MCF 10A (cell line): ENCODE measurements around the gene EHMT1. TPM values are rescaled to one million over a fixed set of nuclear protein-coding genes. Genes with fewer than 3 reads are reported as not detected.
"Not testable (repeated sequence)": the region's sequence is repeated elsewhere in the genome, so short reads cannot be mapped to it uniquely, and the experiment has no call there.

Source experiments
- BruUV-seq: library from RNA; stranded (reverse); fragments of 400-500 nt; replicated peaks from 2 replicates; lab custom pipeline; 2021; lab: Mats Ljungman, UMichigan
- CTCF ChIA-PET: fragments of 300-600 bp; sonication (Branson Sonifier 250); formaldehyde crosslinking; extraction: SDS; loops from one replicate; lab custom pipeline; 2021; ENCODE audit warnings: antibody characterized with exemption, inconsistent platforms; lab: Yijun Ruan, JAX
- POLR2A ChIA-PET: fragments of 300-600, 350-650 bp; sonication (Branson Sonifier 250); formaldehyde crosslinking; extraction: SDS; loops from one replicate; lab custom pipeline; 2020; ENCODE audit warnings: antibody characterized with exemption, inconsistent platforms; lab: Yijun Ruan, JAX
- DNase-seq: peaks from one replicate; pipeline ENCODE4 v3.0.0-alpha.2; 2018; ENCODE audit not compliant: unreplicated experiment
- H3K27ac Mint-ChIP-seq: one replicate; pipeline ENCODE4 v1.8.0; 2022; ENCODE audit warnings: mild to moderate bottlenecking, low read depth, mixed read lengths; ENCODE audit not compliant: unreplicated experiment
- H3K27me3 Mint-ChIP-seq: one replicate; pipeline ENCODE4 v1.8.0; 2022; ENCODE audit warnings: mixed read lengths; ENCODE audit not compliant: insufficient read depth, unreplicated experiment
- H3K36me3 Mint-ChIP-seq: one replicate; pipeline ENCODE4 v1.8.0; 2022; ENCODE audit warnings: mild to moderate bottlenecking, moderate library complexity, mixed read lengths; ENCODE audit not compliant: insufficient read depth, unreplicated experiment
- H3K4me1 Mint-ChIP-seq: one replicate; pipeline ENCODE4 v1.8.0; 2022; ENCODE audit warnings: mixed read lengths; ENCODE audit not compliant: insufficient read depth, unreplicated experiment
- H3K4me3 Mint-ChIP-seq: one replicate; pipeline ENCODE4 v1.8.0; 2022; ENCODE audit warnings: mild to moderate bottlenecking, moderate library complexity, mixed read lengths; ENCODE audit not compliant: unreplicated experiment
- H3K9me3 Mint-ChIP-seq: one replicate; pipeline ENCODE4 v1.8.0; 2022; ENCODE audit warnings: mixed read lengths; ENCODE audit not compliant: unreplicated experiment
- intact Hi-C: fragments of 100-400 bp; cut with micrococcal nuclease; formaldehyde crosslinking; loops from 2 replicates; pipeline ENCODE4 v1.14.1; 2022
- total RNA-seq: library from RNA; stranded (reverse); gene quantifications from 2 replicates; pipeline ENCODE4 v1.2.3, GENCODE V29; 2022
- TF ChIP-seq, protein P1 (sequence below): fragments of 200-600 bp; IDR thresholded peaks from one replicate; pipeline ENCODE4 v1.8.0; 2022; ENCODE audit warnings: antibody characterized with exemption, mild to moderate bottlenecking; ENCODE audit not compliant: unreplicated experiment

EHMT1 gene
- total RNA-seq, 1 experiment from 2014 or later = 79.7 TPM

DNA sequence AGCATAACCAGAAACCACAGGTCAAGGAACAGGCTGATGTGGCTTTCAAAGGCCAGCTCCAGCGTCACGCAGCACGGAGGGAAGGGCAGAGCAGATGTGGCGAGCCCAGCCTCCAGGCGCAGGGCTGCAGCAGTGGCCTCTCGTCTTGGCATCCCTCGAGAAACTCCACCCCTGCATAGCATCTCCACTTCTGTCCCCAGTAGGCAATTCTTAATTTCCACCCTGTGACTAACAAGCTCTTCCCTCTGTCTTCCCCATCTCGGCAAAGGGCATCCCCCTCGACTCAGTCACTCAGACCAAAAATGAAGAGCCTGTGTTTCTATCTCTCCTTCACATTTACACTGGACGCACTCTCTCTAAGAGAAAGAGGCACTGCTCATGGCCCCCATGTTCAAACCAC lies 257.0 kb downstream of the EHMT1 start:
- POLR2A ChIA-PET = no interaction called here
- CTCF ChIA-PET = no interaction called here
- H3K27ac Mint-ChIP-seq = no peak overlapping the region

DNA sequence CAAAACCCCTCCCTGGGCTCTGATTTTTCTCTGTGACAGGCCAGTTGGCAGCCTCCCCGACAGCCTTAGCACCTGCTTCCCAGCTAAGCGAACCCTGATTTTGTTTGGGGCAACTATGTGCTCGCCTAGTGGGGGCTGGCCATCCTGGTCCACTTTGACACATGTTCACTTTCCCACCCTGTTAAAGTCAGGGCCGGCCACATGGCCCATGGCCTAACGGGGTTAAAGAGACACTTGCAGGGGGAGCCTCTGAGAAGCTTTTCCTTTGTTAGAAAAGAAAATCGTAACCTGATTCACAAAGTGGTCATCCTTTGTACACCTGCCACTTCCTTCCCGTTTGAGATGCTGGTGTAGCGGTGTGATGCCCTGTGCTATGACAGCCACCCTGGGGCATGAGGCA lies 257.5 kb downstream of the EHMT1 start:
- Mint-ChIP-seq H3K27me3 (peaks cover 20% of the 10 kb centered on the region), H3K9me3 (peaks cover 16% of the 10 kb centered on the region), H3K4me3 (no peak overlapping the region), H3K27ac (no peak overlapping the region), H3K36me3 (no peaks in the 10 kb centered on the region), H3K4me1 (no peaks in the 10 kb centered on the region)
- TF ChIP-seq, protein P1, sequence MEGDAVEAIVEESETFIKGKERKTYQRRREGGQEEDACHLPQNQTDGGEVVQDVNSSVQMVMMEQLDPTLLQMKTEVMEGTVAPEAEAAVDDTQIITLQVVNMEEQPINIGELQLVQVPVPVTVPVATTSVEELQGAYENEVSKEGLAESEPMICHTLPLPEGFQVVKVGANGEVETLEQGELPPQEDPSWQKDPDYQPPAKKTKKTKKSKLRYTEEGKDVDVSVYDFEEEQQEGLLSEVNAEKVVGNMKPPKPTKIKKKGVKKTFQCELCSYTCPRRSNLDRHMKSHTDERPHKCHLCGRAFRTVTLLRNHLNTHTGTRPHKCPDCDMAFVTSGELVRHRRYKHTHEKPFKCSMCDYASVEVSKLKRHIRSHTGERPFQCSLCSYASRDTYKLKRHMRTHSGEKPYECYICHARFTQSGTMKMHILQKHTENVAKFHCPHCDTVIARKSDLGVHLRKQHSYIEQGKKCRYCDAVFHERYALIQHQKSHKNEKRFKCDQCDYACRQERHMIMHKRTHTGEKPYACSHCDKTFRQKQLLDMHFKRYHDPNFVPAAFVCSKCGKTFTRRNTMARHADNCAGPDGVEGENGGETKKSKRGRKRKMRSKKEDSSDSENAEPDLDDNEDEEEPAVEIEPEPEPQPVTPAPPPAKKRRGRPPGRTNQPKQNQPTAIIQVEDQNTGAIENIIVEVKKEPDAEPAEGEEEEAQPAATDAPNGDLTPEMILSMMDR = no peak
- POLR2A ChIA-PET = no interaction called here
- intact Hi-C loops = no loop called here
- DNase-seq = no peak
- CTCF ChIA-PET = no interaction called here
- BruUV-seq = no TSS peak

More for the DNA sequence above, 257.0 kb downstream of the EHMT1 start:
- TF ChIP-seq, protein P1 = no peak
- Mint-ChIP-seq H3K27me3 (peaks cover 22% of the 10 kb centered on the region), H3K4me1 (no peaks in the 10 kb centered on the region), H3K9me3 (peaks cover 16% of the 10 kb centered on the region), H3K36me3 (no peaks in the 10 kb centered on the region), H3K4me3 (no peak overlapping the region)
- intact Hi-C loops = no loop called here
- DNase-seq = no peak
- BruUV-seq = no TSS peak

- no TSS peak for BruUV-seq
- Mint-ChIP-seq H3K4me3 (no peak overlapping the region), H3K36me3 (no peaks in the 10 kb centered on the region), H3K9me3 (peaks cover 16% of the 10 kb centered on the region), H3K27ac (no peak overlapping the region), H3K4me1 (peaks cover 5% of the 10 kb centered on the region), H3K27me3 (peaks cover 14% of the 10 kb centered on the region)
- no peak for DNase-seq
- ChIA-PET POLR2A (no interaction called here), CTCF (interaction anchor here (0.6 kb wide), 1 partner anchor 155 kb away, joined by 5 read pairs; no protein-coding TSS in a partner anchor)
- intact Hi-C loops = no loop called here
- TF ChIP-seq, protein P1 = no peak
These were observed 258.1 kb downstream of the EHMT1 start for GRCh38 chr9:137876781-137877386.

DNA sequence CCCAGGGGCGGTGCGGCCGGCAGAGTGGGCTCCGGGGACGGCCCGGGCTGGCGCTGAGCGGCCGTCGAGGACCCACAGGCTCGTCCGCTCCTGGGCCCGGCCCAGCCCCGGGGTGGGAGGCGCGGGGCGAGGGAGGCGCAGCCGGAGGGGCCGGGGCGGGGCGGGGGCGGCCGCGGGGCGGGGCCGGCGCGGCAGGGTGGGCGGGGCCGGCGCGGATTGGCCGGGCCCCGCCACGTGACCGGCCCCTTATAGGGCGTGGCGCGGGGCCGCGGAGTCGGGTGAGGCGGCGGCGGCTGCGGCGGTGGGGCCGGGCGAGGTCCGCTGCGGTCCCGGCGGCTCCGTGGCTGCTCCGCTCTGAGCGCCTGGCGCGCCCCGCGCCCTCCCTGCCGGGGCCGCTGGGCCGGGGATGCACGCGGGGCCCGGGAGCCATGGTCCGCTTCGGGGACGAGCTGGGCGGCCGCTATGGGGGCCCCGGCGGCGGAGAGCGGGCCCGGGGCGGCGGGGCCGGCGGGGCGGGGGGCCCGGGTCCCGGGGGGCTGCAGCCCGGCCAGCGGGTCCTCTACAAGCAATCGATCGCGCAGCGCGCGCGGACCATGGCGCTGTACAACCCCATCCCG lies 258.8 kb downstream of the EHMT1 start, which contains the start of gene CACNA1B:
Gene CACNA1B, plus strand, starts transcription at position 277 of the 617 bp plus-strand sequence. Its CDS starts 152 bp downstream, at position 429.
- peaks cover 16% of the 10 kb centered on the region for H3K9me3 Mint-ChIP-seq
- DNase-seq, H3K36me3 Mint-ChIP-seq, H3K27me3 Mint-ChIP-seq, BruUV-seq, POLR2A ChIA-PET, H3K4me1 Mint-ChIP-seq, H3K4me3 Mint-ChIP-seq, H3K27ac Mint-ChIP-seq, intact Hi-C loops: not testable (repeated sequence)
- CTCF ChIA-PET = interaction anchor here (0.6 kb wide), 1 partner anchor 156 kb away, joined by 5 read pairs; no protein-coding TSS in a partner anchor
